Nephron (organoid): Measurements from ENCODE around the gene BMP6.
A peak's percentile ranks its signal among the peaks of the same experiment; 100 is the strongest.

ENCODE experiments used
- H3K27ac Mint-ChIP-seq, 3 experiments: 2 replicates each; pipeline ENCODE4 v1.8.0; 2020; ENCODE audit warnings: mixed read lengths in 3 of 3, mild to moderate bottlenecking in 2 of 3, moderate library complexity in 1 of 3
- H3K27me3 Mint-ChIP-seq: 2 replicates; pipeline ENCODE4 v1.8.0; 2021; ENCODE audit warnings: low read depth, mild to moderate bottlenecking, moderate library complexity, mixed read lengths
- H3K36me3 Mint-ChIP-seq: 2 replicates; pipeline ENCODE4 v1.8.0; 2020; ENCODE audit warnings: low read depth, mixed read lengths
- H3K4me1 Mint-ChIP-seq: 2 replicates; pipeline ENCODE4 v1.8.0; 2020; ENCODE audit warnings: mixed read lengths
- H3K4me3 Mint-ChIP-seq, 3 experiments: 2 replicates each; pipeline ENCODE4 v1.8.0; 2020; ENCODE audit warnings: mild to moderate bottlenecking in 3 of 3, mixed read lengths in 3 of 3, moderate library complexity in 2 of 3
- H3K9me3 Mint-ChIP-seq: 2 replicates; pipeline ENCODE4 v1.8.0; 2020; ENCODE audit warnings: mixed read lengths
- CTCF ChIP-seq, 3 experiments: fragments of 200-600 bp; sonication (generic); IDR thresholded peaks; one replicate each; pipeline ENCODE4 v1.5.0; 2021; ENCODE audit warnings: antibody characterized with exemption in 3 of 3; ENCODE audit not compliant: unreplicated experiment in 3 of 3

Gene BMP6

GRCh38 chr6:7902867-7903266 is 177.0 kb downstream of the BMP6 start:
- Mint-ChIP-seq H3K9me3 (no peaks in the 10 kb centered on the region), H3K27me3 (no peaks in the 10 kb centered on the region), H3K4me3 (no peak overlapping the region), H3K36me3 (peaks cover 47% of the 10 kb centered on the region), H3K27ac (no peak overlapping the region), H3K4me1 (peaks cover 8% of the 10 kb centered on the region)
- TF ChIP-seq CTCF (IDR thresholded peaks at IDR 0.05; ENCODE audit: unreplicated experiment in 3 of 3), result no peak

GRCh38 chr6:7903673-7904072 is 177.8 kb downstream of the BMP6 start:
- H3K27me3 Mint-ChIP-seq, result no peaks in the 10 kb centered on the region
- no peaks in the 10 kb centered on the region for H3K9me3 Mint-ChIP-seq
- no peak for TF ChIP-seq CTCF (IDR thresholded peaks at IDR 0.05; ENCODE audit: unreplicated experiment in 3 of 3)

GRCh38 chr6:7904654-7905319 is 178.9 kb downstream of the BMP6 start:
- Mint-ChIP-seq H3K9me3 (no peaks in the 10 kb centered on the region), H3K27ac (no peak overlapping the region), H3K36me3 (peaks cover 35% of the 10 kb centered on the region), H3K27me3 (no peaks in the 10 kb centered on the region), H3K4me1 (peaks cover 17% of the 10 kb centered on the region), H3K4me3 (no peak overlapping the region)
- no peak for TF ChIP-seq CTCF (IDR thresholded peaks at IDR 0.05; ENCODE audit: unreplicated experiment in 3 of 3)

More at GRCh38 chr6:7903673-7904072, 177.8 kb downstream of the BMP6 start:
- Mint-ChIP-seq H3K36me3 (peaks cover 39% of the 10 kb centered on the region), H3K4me3 (no peak overlapping the region), H3K27ac (no peak overlapping the region), H3K4me1 (peaks cover 9% of the 10 kb centered on the region)

GRCh38 chr6:7905416-7905815 is 179.5 kb downstream of the BMP6 start:
- Mint-ChIP-seq H3K27me3 (no peaks in the 10 kb centered on the region), H3K36me3 (peaks cover 35% of the 10 kb centered on the region), H3K27ac (no peak overlapping the region), H3K4me3 (no peak overlapping the region), H3K9me3 (no peaks in the 10 kb centered on the region), H3K4me1 (peaks cover 17% of the 10 kb centered on the region)
- no peak for TF ChIP-seq CTCF (IDR thresholded peaks at IDR 0.05; ENCODE audit: unreplicated experiment in 3 of 3)

- Mint-ChIP-seq H3K4me1 (peaks cover 17% of the 10 kb centered on the region), H3K9me3 (no peaks in the 10 kb centered on the region), H3K27me3 (no peaks in the 10 kb centered on the region), H3K36me3 (peaks cover 24% of the 10 kb centered on the region), H3K4me3 (peak overlapping the region in 2 of 3 experiments; percentile 60 to 64), H3K27ac (no peak overlapping the region)
- no peak for TF ChIP-seq CTCF (IDR thresholded peaks at IDR 0.05; ENCODE audit: unreplicated experiment in 3 of 3)
These were observed 180.8 kb downstream of the BMP6 start for GRCh38 chr6:7906741-7907140.

- TF ChIP-seq CTCF (IDR thresholded peaks at IDR 0.05; ENCODE audit: unreplicated experiment in 3 of 3), result no peak
- peaks cover 17% of the 10 kb centered on the region for H3K4me1 Mint-ChIP-seq
- H3K27ac Mint-ChIP-seq, result no peak overlapping the region
- peaks cover 20% of the 10 kb centered on the region for H3K36me3 Mint-ChIP-seq
- no peak overlapping the region for H3K4me3 Mint-ChIP-seq
- H3K27me3 Mint-ChIP-seq, result no peaks in the 10 kb centered on the region
- no peaks in the 10 kb centered on the region for H3K9me3 Mint-ChIP-seq
These were observed 181.3 kb downstream of the BMP6 start for GRCh38 chr6:7907159-7907558.
